ENCODE data around the gene LCLAT1.

The LCLAT1 gene

GRCh38 chr2:30545875-30546274, 98.8 kb downstream of the LCLAT1 start:
- no peak overlapping the region for H3K4me2 ChIP-seq (ENCODE audit: low read depth, low read length, poor library complexity, severe bottlenecking)
- H3K27ac ChIP-seq (ENCODE audit: low read depth, low read length) = no peak overlapping the region

DNA sequence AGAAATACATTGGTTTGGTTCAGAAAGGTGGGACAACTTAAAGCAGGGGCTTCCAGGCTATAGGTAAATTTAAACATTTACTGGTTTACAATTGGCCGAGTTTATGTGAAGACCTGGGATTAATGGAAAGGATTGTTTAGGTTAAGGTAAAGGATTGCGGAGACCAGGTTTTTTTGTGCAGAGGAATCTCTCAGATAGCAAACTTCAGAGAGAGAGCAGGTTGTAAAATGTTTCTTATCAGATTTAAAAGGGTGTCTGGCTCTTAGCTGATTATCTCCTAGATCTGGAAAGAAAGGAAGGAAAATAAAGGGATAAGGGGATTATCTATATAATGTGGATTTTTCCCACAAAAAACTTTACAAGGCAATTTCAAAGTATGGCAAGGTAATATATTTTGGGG, 101.3 kb downstream of the LCLAT1 start:
- Histone ChIP-seq H3K27me3 (ENCODE audit: low read length) (no peaks in the 10 kb centered on the region), H3K27ac (ENCODE audit: low read depth, low read length) (no peak overlapping the region), H3K79me2 (ENCODE audit: insufficient read depth, low read length) (no peaks in the 10 kb centered on the region), H3K9me2 (replicated peaks; ENCODE audit: insufficient read depth, low read length) (no peaks in the 10 kb centered on the region), H4K20me1 (ENCODE audit: low read depth, low read length) (no peaks in the 10 kb centered on the region), H3K4me2 (ENCODE audit: low read depth, low read length, poor library complexity, severe bottlenecking) (no peak overlapping the region), H2AFZ (ENCODE audit: low read depth, low read length, severe bottlenecking) (no peak overlapping the region), H3F3A (ENCODE audit: insufficient read depth) (no peaks in the 10 kb centered on the region), H3K4me3 (ENCODE audit: insufficient read depth, low read length, poor library complexity, severe bottlenecking) (no peak overlapping the region), H3K9me3 (ENCODE audit: insufficient read depth, low read length) (no peaks in the 10 kb centered on the region), H3K36me3 (ENCODE audit: low read length) (no peaks in the 10 kb centered on the region), H3K9ac (ENCODE audit: low read length) (no peak overlapping the region)
- TF ChIP-seq CTCF (IDR thresholded peaks at IDR 0.05; ENCODE audit: insufficient read depth, low read length, poor library complexity, severe bottlenecking) (no peak), EZH2phosphoT487 (conservative IDR thresholded peaks at IDR 0.05; ENCODE audit: low read length) (no peak)

More at GRCh38 chr2:30545875-30546274, 98.8 kb downstream of the LCLAT1 start:
- no peaks in the 10 kb centered on the region for H3K79me2 ChIP-seq (ENCODE audit: insufficient read depth, low read length)
- no peak overlapping the region for H3K4me3 ChIP-seq (ENCODE audit: insufficient read depth, low read length, poor library complexity, severe bottlenecking)
- no peaks in the 10 kb centered on the region for H3K9me2 ChIP-seq (replicated peaks; ENCODE audit: insufficient read depth, low read length)
- no peak overlapping the region for H2AFZ ChIP-seq (ENCODE audit: low read depth, low read length, severe bottlenecking)
- H3K9me3 ChIP-seq (ENCODE audit: insufficient read depth, low read length) = no peaks in the 10 kb centered on the region
- no peak overlapping the region for H3K9ac ChIP-seq (ENCODE audit: low read length)
- no peak for TF ChIP-seq CTCF (IDR thresholded peaks at IDR 0.05; ENCODE audit: insufficient read depth, low read length, poor library complexity, severe bottlenecking)
- TF ChIP-seq EZH2phosphoT487 (conservative IDR thresholded peaks at IDR 0.05; ENCODE audit: low read length) = no peak
- no peaks in the 10 kb centered on the region for H3K36me3 ChIP-seq (ENCODE audit: low read length)
- no peaks in the 10 kb centered on the region for H4K20me1 ChIP-seq (ENCODE audit: low read depth, low read length)
- no peaks in the 10 kb centered on the region for H3K27me3 ChIP-seq (ENCODE audit: low read length)
- H3F3A ChIP-seq (ENCODE audit: insufficient read depth) = no peaks in the 10 kb centered on the region

DNA sequence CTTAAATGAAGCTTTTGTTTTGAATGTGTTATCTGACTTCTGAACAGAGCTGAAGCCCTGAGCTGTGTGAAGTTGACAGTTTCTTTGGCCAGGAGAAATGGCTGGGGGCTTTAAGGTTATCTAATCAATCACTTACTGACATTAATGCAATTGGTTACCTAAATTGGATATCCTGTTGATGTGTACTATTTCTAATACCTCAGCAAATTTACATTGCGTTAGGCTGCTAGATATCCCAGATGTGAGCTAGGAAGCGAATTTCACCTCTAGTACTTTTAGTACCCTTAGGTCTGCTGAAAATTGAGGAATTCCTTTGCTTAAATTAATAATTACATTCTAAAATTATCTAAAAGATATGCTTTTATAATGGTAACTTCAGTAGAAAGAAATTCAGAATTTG, 102.0 kb downstream of the LCLAT1 start:
- H3K9me2 ChIP-seq (replicated peaks; ENCODE audit: insufficient read depth, low read length) = no peaks in the 10 kb centered on the region
- no peak overlapping the region for H3K9ac ChIP-seq (ENCODE audit: low read length)
- H3K27me3 ChIP-seq (ENCODE audit: low read length) = no peaks in the 10 kb centered on the region
- H3K4me2 ChIP-seq (ENCODE audit: low read depth, low read length, poor library complexity, severe bottlenecking) = no peak overlapping the region
- H3K4me3 ChIP-seq (ENCODE audit: insufficient read depth, low read length, poor library complexity, severe bottlenecking) = no peak overlapping the region
- TF ChIP-seq EZH2phosphoT487 (conservative IDR thresholded peaks at IDR 0.05; ENCODE audit: low read length) (no peak), CTCF (IDR thresholded peaks at IDR 0.05; ENCODE audit: insufficient read depth, low read length, poor library complexity, severe bottlenecking) (no peak)
- H3K79me2 ChIP-seq (ENCODE audit: insufficient read depth, low read length) = no peaks in the 10 kb centered on the region
- no peaks in the 10 kb centered on the region for H3K36me3 ChIP-seq (ENCODE audit: low read length)
- no peaks in the 10 kb centered on the region for H4K20me1 ChIP-seq (ENCODE audit: low read depth, low read length)
- H3K9me3 ChIP-seq (ENCODE audit: insufficient read depth, low read length) = no peaks in the 10 kb centered on the region
- no peaks in the 10 kb centered on the region for H3F3A ChIP-seq (ENCODE audit: insufficient read depth)
- no peak overlapping the region for H2AFZ ChIP-seq (ENCODE audit: low read depth, low read length, severe bottlenecking)
- no peak overlapping the region for H3K27ac ChIP-seq (ENCODE audit: low read depth, low read length)
